Femur (tissue), 1 donor: ENCODE data around the gene TSPAN33.
A peak's percentile ranks its signal among the peaks of the same experiment; 100 is the strongest.
"Not testable (repeated sequence)": the region's sequence is repeated elsewhere in the genome, so short reads cannot be mapped to it uniquely, and the experiment has no call there.

Experiments used
- DNase-seq: peaks from one replicate; pipeline ENCODE4 v3.0.0-alpha.2; 2017

TSPAN33 gene

DNA sequence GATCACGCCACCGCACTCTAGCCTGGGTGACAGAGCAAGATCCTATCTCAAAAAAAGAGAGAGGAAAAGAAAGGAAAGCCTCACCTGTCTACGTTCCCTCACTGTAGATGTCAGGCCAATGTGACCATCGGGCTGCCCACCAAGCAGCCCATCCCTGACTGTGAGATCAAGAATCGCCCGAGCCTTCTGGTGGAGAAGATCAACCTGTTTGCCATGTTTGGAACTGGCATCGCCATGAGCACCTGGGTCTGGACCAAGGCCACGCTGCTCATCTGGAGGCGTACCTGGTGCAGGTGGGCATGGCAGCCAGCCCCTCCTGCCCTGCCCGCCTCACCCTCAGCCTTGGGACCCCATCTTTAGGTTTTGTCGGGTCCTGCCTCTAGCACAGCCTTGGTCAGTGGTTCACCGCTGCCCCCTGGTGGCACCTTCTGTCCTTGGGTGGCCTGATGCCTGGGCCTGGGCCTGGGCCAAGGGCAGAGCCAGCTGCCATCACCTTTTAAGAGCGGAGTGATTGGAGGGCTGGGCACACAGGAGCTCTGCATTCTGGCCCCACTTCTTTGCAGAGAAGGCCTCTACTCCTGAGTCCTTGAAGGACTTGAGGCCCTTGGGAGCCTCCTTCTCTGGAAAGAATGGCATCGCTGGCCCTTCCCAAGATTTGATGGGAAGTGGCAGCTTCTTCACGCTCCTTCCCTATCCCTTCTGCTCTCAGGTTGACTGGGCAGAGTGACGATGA is 65.9 kb downstream of the TSPAN33 start:
- DNase-seq, result peak; percentile 84

DNA sequence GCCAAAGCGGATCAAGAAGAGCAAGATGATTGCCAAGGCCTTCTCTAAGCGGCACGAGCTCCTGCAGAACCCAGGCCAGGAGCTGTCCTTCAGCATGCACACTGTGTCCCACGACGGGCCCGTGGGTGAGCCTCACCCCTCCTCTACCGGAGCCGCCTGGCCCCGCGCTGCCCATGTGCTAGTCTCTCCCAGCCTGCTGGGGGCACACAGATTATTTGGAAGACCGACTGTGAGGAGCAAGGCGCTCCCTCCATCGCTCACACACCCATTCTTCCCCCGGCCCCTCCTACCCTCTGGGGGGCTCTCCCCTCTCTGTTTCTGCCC is 66.4 kb downstream of the TSPAN33 start:
- no peak for DNase-seq

DNA sequence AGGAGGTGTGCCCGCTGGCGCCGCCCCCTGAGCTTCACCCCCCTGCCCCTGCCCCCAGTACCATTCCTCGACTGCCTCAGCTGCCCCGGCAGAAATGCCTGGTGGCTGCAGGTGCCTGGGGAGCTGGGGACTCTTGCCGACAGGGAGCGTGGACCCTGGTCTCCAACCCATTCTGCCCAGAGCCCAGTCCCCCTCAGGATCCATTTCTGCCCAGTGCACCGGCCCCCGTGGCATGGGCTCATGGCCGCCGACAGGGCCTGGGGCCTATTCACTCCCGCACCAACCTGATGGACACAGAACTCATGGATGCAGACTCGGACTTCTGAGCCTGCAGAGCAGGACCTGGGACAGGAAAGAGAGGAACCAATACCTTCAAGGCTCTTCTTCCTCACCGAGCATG is 67.6 kb downstream of the TSPAN33 start:
- DNase-seq, result no peak

DNA sequence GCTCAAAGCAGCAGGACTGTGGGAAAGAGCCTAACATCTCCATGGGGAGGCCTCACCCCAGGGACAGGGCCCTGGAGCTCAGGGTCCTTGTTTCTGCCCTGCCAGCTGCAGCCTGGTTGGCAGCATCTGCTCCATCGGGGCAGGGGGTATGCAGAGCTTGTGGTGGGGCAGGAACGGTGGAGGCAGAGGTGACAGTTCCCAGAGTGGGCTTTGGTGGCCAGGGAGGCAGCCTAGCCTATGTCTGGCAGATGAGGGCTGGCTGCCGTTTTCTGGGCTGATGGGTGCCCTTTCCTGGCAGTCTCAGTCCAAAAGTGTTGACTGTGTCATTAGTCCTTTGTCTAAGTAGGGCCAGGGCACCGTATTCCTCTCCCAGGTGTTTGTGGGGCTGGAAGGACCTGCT is 68.1 kb downstream of the TSPAN33 start:
- no peak for DNase-seq

DNA sequence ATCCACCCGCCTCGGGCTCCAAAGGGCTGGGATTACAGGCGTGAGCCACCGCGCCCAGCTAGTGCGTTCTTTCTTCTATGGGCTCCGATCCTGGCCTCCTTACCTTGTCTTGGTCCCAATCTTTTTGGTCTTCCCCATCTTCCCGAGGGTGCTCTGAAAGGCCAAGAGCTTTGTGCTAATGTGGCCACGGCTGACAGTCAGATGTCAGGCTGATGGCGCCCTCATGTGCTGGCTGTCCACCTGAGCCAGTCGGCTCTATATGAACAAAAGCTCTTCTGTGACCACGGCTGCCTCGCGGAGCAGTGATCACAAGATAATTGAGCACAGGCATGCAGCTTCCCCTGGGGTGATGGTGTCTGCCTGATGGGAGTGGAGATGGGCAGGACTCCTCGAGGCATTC is 69.3 kb downstream of the TSPAN33 start:
- DNase-seq, result no peak

DNA sequence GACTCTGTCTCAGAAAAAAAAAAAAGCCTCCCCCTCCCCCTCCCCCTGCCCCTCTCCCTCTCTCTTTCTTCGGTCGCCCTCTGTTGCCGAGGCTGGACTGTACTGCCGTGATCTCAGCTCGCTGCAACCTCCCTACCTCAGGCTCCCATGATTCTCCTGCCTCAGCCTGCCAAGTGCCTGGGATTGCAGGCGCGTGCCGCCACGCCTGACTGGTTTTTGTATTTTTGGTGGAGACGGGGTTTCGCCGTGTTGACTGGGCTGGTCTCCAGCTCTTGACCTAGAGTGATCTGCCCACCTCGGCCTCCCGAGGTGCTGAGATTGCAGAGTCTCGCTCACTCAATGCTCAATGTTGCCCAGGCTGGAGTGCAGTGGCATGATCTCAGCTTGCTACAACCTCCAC is 71.2 kb downstream of the TSPAN33 start:
- not testable (repeated sequence) for DNase-seq

DNA sequence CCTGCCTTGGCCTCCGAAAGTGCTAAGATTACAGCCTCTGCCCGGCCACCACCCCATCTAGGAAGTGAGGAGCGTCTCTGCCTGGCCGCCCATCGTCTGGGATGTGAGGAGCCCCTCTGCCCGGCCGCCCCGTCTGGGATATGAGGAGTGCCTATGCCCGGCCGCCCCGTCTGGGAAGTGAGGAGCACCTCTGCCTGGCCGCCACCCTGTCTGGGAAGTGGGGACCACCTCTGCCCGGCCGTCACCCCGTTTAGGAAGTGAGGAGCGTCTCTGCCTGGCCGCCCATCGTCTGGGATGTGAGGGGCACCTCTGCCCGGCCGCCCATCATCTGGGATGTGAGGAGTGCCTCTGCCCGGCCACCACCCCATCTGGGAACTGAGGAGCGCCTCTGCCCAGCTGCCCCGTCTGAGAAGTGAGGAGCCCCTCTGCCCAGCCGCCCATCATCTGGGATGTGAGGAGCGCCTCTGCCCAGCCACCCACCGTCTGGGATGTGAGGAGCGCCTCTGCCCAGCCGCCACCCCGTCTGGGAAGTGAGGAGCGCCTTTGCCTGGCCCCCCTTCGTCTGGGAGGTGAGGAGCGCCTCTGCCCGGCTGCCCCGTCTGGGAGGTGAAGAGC is 71.7 kb downstream of the TSPAN33 start:
- not testable (repeated sequence) for DNase-seq

DNA sequence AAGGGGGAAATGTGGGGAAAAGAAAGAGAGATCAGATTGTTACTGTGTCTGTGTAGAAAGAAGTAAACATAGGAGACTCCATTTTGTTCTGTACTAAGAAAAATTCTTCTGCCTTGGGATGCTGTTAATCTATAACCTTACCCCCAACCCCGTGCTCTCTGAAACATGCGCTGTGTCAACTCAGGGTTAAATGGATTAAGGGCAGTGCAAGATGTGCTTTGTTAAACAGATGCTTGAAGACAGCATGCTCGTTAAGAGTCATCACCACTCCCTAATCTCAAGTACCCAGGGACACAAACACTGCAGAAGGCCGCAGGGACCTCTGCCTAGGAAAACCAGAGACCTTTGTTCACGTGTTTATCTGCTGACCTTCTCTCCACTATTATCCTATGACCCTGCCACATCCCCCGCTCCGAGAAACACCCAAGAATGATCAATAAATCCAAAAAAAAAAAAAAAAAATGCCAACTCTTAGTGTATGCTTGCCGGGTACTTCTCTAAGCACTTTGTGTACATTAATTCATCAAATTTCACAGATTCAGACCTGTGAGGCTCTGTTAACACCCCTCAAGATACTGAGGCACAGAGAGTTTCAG is 72.4 kb downstream of the TSPAN33 start:
- not testable (repeated sequence) for DNase-seq

DNA sequence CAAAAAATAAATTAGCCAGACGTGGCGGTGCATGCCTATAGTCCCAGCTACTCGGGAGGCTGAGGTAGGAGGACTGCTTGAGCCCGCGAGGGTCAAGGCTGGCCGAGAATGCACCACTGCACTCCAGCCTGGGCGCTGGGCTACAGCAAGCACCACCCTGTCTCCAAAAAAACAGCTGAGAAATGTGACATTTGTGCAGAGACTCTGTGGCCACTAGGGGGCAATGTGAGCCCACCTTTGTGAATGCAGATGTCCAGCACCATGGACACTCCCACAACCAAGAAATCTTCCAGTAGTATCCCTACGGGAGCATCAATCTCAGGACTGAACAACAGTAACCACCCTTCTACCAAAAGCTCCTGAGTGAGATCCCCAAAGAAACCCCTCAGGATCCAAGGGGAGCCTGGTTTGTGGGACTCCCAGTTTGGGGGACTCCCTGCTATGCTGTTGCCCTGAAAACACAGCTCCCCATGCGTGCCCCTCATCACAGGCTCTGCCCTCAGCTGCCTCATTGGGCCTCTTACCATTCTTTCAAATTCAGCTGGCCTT is 74.1 kb downstream of the TSPAN33 start:
- peak; percentile 88 for DNase-seq

DNA sequence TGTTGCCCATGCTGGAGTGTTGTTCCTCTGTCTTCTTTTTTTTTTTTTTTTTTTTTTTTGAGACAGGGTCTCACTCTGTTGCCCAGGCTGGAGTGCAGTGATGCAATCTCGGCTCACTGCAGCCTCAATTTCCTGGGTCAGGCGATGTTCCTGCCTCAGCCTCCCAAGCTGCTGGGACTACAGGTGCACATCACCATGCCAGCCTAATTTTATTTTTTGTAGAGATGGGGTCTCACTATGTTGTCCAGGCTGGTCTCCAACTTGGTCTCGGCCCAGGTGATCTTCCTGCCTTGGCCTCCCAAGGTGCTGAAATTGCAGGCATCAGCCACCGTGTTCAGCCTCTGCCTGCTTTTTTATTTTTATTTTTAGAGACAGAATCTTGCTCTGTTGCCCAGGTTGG is 74.7 kb downstream of the TSPAN33 start:
- DNase-seq, result not testable (repeated sequence)
